Eye (tissue), 1 donor: ENCODE measurements around the gene ASCL1.

Experiments
- DNase-seq: peaks from one replicate; pipeline ENCODE4 v3.0.0-alpha.2; 2015

ASCL1 gene

DNA sequence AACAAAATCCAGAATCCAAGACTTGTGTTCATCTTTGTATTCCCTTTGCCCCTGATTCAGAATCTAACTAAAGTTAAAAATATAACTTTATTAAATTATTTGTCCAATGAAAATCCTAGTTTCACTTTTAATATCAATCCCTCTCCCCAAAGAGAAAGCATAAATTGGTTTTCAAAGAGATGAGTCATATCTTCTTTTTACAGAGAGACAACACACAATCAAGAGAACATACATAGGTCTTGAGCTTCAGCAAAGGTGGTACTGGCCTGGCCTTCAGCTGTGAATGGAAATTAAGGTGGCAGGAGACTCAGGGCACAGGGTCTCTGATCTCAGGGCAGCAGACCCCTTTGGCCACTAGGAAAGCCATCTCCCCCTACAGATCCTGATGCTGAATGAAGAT lies 4.3 kb upstream of the ASCL1 start:
- no peak for DNase-seq

DNA sequence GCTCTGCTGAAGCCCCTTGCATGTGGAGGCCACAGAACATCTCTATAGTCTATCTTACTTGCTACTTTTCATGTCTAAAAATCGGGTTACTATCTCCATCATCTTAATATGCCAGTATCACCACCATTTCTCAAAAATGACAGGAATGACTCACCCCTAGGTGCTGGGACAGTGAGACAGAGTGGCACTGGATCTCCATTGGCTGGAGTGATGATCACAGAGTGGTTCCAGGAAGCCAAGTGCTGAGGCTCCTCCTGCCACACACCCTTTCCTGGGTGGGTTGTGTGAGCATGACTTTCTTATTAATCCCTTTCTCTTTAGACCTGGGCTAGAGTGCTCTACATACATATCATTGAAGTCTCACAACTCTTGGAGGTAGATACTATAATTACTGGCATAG lies 3.3 kb upstream of the ASCL1 start:
- no peak for DNase-seq

DNA sequence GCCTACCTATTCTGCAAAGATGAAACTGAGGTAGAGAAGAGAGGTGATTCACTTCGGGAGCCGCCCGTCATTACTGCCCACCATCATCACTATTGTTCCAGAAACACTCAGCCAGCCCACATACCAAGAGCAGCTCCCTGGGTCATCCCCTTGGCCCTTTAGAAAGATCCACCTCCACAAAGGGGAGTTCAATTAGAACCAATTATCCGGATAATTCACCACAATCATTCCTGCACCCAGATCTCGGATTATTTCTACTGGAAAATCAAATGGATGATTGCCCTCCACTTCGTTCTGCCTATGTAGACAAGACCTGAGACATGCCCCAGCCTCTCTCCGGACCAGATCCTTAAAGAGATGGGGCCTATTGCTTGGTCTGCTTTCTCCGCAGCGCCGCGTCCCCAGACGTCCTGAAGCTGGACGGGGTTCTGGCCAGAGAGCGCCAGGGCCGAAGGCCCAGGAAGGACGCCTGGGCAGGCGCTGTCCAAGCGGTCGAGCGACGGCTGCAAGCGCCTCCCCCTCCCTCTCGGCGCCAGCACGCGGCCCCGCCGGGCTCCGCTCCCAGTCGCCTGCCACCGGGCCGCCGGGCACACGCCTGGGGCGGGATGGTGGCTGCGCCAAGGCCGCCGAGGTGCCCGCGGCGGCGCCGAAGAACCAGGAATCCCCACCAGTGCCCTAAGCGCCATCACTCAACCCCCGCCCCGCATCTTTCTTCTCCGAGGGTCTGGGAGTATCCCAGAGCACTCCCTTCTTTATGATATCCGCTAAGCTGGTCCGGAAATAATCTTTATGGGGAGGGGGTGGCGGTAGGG lies 1.3 kb upstream of the ASCL1 start:
- DNase-seq = peak; percentile 71

DNA sequence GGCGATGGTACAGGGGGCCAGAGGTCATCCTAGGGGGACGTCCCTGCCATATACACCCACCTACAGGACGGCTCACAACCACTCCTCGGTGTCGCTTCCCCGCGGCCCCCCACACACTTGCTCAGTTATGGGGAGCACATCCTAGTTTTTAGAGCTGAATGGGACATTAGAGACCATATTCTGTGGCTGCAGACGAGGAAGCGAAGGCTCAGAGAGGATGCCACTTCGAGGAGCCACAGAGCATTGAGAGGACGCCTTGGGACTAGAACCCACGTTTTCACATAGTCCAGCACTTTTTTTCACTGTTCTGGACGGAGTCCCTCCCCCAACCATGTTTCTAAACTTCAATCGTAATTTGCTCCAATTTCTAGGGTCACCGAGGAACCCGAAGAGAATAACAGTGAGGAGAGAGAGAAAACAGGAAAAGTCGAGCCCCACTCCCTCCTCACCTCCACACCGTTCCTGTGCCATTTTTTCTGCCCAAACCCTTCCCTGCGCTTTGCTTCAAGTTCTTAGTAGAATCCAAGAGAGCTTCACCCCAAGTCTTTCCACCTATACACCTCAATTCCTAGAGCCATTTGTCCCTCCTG lies 641 bp upstream of the ASCL1 start:
- peak; percentile 64 for DNase-seq

DNA sequence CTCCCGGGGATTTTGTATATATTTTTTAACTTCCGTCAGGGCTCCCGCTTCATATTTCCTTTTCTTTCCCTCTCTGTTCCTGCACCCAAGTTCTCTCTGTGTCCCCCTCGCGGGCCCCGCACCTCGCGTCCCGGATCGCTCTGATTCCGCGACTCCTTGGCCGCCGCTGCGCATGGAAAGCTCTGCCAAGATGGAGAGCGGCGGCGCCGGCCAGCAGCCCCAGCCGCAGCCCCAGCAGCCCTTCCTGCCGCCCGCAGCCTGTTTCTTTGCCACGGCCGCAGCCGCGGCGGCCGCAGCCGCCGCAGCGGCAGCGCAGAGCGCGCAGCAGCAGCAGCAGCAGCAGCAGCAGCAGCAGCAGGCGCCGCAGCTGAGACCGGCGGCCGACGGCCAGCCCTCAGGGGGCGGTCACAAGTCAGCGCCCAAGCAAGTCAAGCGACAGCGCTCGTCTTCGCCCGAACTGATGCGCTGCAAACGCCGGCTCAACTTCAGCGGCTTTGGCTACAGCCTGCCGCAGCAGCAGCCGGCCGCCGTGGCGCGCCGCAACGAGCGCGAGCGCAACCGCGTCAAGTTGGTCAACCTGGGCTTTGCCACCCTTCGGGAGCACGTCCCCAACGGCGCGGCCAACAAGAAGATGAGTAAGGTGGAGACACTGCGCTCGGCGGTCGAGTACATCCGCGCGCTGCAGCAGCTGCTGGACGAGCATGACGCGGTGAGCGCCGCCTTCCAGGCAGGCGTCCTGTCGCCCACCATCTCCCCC lies 777 bp downstream of the ASCL1 start:
- DNase-seq = peak; percentile 83

DNA sequence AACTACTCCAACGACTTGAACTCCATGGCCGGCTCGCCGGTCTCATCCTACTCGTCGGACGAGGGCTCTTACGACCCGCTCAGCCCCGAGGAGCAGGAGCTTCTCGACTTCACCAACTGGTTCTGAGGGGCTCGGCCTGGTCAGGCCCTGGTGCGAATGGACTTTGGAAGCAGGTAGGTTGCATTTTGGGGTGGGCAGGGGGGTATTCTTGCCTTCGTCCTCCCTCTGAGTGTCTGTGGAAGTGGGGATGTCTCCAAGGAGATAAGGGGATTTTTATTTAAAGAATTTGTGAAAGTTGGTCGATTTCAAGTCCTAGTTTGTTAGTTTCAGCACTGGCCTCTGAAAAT lies 1.3 kb downstream of the ASCL1 start:
- no peak for DNase-seq

DNA sequence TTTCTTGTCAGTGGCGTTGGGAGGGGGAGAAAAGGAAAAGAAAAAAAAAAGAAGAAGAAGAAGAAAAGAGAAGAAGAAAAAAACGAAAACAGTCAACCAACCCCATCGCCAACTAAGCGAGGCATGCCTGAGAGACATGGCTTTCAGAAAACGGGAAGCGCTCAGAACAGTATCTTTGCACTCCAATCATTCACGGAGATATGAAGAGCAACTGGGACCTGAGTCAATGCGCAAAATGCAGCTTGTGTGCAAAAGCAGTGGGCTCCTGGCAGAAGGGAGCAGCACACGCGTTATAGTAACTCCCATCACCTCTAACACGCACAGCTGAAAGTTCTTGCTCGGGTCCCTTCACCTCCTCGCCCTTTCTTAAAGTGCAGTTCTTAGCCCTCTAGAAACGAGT lies 1.9 kb downstream of the ASCL1 start:
- DNase-seq = peak; percentile 51

DNA sequence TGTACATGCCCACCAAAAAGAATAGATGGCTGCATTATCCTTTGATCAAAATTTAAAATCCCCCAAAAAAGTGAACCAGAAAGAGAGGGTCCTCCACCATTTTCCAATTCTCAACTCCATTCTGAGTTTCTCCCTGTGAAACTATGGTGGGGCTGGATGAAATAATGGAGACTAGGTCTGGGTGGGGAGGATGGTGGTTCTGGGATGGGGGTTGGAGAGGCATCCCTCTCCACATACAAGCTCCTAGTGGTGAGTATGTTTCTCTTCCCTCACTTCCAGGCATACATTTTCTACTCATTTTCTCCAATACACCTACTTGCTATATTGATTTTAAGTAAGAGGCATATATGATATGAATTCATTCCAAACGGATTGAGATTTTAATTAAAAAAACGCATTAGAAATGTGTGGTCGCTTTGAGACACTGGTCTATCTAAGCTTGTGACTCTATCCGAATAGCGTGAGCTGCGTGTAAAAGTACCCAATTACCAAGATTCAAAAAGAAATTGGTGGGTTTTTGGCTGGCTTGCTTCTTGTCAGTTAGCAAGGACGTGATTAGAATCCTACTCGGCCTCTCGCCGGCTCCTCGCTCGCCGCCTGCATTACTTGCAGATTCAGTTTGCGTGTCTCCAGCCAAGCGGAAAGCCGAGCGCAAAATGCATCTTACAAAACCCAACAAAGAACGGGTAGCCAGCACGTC lies 3.4 kb downstream of the ASCL1 start:
- DNase-seq = no peak

DNA sequence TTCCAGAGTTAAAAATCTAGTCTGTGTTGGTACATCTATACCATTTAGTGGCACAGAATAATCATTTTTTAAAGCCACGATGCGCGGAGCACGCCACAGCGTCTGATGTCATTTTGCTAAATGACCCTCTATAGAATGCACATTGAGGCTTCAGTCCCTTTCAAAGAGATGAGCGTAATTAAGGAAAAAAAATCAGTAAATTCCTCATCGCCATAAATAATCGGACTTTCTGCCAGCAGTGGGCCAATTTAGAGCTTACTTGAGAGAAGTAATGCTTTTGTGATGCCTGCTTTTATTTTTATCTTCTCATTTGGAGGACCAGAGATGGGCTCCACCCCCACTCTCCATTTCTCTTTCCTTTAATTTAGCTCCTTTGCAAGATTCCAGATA lies 4.0 kb downstream of the ASCL1 start:
- peak; percentile 89 for DNase-seq

DNA sequence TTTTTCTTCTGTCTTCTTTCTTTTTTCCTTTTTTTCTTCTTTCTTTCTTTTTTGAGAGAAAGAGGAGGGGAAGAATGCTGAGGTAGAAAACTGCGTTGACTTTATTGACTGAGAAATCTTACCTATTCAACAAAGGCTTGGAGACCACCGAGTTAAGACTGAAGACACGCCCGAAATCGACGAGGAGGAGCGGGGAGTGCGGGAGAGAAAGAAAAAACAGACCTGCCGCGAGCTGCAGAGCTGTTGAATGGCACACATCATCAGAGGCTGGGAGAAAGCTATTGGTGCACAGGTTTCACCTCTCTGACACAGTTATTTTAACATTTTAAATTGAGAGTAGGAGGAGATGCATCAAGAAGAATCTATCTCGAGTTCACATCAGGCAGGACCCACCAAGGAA lies 5.1 kb downstream of the ASCL1 start:
- peak; percentile 37 for DNase-seq

DNA sequence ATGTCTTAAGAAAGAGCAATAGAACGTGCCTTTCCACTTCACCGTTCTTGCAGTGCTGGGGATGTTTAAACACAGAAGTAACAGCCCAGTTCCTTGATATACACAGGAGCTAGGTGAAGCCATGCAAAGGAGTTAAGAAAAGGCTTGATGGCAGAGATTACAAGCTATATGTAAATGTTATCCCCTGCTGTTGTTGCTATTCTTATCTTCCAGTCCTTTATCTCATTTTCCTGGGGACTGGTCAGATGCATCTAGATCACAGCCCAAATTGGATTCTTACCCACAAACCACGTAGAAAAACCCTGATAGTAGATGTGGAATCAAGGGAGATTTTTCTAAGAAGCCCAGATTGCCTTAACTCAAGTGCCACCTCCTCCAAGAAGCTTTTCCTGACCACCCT lies 5.5 kb downstream of the ASCL1 start:
- DNase-seq = no peak

DNA sequence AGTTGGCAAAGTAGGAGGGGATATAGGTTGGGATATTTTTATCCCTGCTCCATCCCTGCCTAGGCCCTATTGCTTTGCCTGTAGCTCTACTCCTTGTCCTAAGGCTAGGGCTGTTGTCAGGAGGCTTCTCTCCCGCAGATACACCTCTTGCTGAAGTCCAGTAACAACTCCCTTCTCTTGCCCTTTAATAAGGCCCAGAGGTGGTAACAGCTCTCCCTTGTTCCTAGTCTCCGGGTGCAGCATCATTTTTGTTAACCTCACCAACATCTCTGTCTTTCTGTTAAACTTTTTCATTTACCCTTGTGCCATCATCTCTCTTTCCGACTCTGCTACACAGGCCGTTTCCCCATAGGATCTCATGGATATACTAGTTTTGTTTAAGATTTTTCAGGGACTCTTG lies 6.3 kb downstream of the ASCL1 start:
- DNase-seq = no peak

DNA sequence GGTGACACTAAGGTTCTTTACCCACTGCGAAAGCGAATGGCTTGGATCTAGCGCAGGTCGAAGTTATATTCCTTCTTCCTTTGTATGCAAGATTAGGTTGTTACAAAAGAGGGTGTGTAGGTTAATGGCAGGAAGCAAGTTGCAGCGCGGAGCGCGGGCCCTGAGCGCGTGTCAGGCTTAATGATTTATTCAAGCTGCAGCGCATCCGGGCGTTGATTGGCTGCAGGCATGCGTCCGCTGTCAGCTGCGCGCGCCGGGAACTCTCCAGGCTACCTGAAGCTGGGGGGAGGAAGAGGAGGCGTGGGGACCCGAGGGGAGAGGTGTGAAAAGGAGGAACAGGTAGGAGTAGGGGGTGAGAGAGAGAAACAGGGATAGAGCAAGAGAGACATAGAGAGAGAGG lies 7.4 kb downstream of the ASCL1 start:
- DNase-seq = peak; percentile 83

DNA sequence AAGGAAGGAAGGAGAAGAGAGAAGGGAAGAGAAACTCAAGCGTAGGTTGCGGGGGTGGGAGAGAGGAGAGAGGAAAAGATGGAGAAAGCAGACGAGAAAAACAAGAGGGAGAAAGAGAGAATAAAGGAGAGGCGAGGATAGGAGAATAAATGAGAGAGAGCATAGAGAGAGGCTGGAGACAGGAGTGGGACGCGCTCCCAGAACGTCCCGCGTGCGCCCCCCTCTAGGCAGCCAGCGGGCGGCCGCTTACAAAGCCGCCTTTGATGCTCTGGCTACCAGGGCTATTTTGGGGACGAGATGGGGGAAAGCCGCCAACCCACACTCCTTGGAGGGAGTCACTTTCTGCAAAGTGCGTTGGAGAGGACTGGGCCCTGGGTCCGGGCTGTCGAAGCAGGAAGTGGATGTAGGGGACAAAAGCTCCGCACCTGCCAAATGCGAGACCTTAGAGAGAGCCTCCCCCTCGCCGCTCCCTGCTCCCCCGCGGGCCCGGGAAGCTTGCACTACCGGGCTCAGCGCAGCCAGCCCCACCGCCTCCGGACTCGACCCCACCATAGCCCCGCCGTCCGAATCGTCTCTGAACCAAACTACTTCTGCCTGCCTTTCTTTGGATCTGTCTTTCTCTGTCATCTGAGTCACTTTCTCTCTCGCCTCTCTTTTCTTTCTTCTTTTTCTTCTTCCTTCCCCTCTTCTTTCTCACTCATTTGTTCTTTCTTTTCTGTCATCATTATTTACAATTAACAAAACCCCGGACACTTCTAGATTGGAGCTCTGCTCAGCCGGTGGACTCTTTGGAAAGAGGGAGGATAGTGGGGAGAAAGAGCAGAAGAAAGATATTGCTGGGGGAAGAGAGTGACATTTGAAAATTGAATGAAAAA lies 8.0 kb downstream of the ASCL1 start:
- peak; percentile 60 for DNase-seq

DNA sequence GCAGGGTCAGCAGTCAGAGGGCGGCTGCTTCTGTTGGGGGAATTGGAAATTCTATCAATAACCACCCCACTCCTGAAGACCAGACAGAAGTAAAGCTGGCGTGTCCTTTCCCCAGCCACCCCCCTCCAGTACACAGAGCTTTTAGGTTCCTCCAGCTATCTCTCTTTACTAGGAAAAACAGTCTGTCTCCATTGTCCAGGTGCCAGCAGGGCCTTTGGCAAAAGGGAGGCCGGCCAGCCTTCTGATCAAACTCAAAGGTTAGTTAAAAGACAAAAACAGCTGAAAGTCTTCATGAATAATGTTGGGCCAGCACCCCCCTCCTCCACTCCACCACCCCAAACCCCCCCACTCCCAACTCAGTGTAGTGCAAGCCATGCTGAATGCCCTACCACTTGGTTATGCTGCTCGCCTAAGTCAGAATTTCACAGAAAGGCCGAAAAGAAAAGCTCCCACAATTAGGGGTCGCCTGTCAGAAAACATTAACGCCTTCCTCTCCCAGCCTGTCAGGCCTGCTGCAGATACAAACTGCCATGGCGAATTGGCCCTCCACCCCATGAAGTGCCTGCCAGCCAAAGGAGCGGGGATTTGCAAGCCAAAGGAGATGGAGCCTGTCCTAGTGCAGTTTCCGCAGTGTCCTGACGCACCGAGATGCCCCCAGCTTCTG lies 8.9 kb downstream of the ASCL1 start:
- DNase-seq = peak; percentile 72

DNA sequence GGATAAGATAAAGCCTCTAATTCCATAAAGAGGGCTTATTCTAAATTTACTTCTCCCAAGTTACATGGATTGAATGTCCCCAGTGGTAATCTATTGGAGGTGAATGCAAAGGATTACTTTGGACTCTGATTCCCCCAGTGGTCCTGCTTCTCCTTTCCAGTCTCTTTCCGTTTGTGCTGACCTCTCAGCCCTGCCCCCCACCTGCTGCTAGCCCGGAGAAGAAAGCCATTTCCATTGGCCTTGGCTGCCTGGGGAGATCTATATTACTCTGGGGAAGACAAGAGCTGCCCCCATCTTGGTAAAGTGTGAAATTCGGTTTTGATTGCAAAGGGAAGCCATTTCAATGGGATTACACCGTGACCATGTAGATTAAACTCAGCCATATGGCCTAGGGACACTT lies 13.3 kb downstream of the ASCL1 start:
- DNase-seq = no peak

DNA sequence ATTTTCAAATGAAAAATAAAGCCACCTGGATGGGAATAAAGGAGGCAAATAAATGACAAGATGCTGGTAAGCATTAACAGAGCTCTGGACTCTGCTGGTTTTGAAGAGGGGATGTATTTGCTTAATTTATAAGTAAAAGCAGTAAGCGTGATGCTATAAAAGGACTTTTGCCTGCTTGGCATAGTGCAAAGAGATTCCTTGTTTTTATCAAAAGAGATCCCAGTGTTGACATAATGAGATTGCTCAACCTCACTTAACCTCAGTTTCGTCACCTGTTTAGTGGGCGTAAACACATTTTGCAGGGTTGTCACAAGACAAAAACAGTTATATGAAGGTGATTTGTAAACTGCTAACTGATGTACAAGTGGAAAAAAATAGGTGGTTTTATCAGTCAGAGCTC lies 13.8 kb downstream of the ASCL1 start:
- DNase-seq = no peak

DNA sequence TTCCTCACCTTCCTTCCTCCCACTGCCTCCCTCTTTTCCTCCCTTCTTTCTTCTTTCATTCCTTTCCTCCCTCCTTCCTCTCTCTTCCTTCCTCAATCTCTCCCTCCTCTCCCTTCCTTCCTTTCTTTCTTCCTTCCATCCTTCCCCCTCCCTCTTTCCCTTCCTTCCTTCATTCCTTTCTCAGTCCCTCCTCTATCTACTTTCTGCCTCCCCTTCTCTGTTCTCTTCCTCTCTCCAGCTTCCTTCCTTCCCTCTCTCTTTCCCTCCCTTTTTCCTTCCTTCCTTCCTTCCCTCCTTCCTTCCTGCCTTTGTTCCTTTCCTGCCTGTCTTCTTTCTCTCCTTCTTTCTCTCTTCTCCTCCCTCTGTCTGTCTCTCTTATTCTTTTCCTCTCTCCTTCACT lies 16.1 kb downstream of the ASCL1 start:
- DNase-seq = no peak

DNA sequence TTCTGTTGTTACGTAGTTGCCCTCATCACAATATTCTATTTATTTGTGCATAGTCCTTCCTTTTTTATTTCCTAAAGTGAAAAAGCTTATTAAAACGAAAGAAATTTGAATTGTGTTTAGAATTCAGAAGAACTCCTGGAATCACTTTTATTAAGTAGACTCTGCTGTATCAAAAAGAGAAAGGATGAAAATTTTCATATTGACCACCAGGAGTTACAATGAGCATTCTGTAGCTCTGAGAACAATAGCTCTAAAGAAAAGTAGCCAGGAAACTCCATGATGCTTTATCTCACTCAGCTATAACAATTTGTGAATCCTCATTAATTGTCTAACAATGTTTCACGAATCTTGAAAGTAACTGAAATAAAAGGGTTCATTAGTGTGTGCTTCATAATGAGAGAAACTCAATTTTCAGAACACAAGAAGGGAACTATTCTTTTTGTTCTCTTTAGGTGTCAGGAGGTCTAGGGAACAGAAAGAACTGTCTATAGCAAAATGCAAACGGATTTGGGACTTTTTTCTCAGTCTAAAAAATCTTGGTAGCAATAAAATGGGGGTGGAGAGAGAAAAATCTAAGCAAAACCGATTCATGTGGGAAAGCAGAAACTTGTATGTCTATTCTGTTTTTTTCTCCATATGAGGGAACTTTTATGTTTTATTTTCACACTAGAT lies 19.3 kb downstream of the ASCL1 start:
- DNase-seq = no peak

DNA sequence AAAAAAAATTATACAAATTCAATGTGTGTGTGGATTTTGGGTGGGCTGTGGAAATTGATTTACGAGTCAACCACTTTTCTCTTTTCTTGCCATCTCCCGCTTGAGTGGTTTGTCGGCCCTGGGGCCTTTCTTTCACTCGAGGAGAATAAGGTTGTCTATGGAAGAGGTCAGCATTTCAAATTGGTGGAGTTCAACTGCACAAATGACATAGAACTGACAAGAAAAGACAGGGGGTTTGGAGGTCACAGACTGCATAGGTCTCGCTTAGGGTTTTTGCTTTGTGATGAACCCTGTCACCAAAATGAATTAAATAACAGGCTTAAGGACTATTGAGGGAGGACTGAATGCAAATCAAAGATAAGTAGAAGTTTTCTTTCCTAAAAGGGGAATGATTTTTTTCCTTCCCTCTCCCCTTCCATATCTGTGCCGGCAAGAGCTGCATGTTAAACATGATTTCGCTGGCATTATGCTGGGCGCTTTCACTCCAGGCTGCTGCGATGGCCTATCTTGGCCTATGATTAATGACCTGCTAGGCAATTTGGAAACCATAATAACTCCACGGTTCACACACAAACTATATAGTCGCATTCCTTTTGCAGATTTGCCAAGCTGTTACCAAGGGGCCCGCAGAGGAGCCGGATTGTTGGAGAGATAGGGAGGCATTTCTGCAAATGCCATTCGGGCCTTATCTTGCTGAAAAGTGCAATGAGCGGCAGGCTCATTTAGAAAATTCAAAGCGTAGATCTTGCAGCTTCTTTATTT lies 20.7 kb downstream of the ASCL1 start:
- DNase-seq = peak; percentile 68

DNA sequence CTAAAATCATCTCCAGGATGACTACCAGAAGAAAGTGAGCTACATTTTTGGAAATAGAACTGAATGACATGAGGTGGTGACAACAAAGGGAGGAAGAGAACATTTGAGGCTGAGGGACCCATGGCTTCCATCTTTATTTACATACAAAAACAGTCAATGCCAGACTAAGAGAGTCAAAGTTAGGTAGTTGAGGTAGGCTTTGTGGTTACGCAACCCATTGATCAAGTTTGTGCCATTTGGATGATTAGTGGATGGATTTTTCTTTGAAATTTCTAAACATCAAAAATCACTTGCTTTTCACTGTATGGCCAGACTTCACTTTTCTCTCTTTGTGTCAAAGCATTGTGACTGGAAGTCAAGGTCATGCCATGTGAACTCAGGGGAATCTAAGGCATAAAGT lies 22.9 kb downstream of the ASCL1 start:
- no peak for DNase-seq
